Smooth muscle cell (in vitro differentiated cells): ENCODE results near the gene CREB3L2. TPM values are rescaled to one million over a fixed set of nuclear protein-coding genes. Genes with fewer than 3 reads are reported as not detected.

ENCODE experiments used
- DNase-seq: peaks from one replicate; lab custom pipeline; 2025; ENCODE audit not compliant: unreplicated experiment; lab: John Stamatoyannopoulos, UW
- H2AFZ ChIP-seq: fragments of 200-600 bp; sonication (generic); 2 replicates; pipeline ENCODE4 v1.6.0; 2016; ENCODE audit warnings: antibody characterized with exemption, low read depth, mild to moderate bottlenecking
- H3F3A ChIP-seq: fragments of 200-600 bp; sonication (generic); 2 replicates; pipeline ENCODE4 v1.6.0; 2017; ENCODE audit warnings: antibody characterized with exemption, low read depth
- H3K27ac ChIP-seq: fragments of 200-600 bp; sonication (generic); 2 replicates; pipeline ENCODE4 v1.5.1; 2016; ENCODE audit warnings: low read depth, mild to moderate bottlenecking
- H3K27me3 ChIP-seq: fragments of 200-600 bp; sonication (generic); 2 replicates; pipeline ENCODE4 v1.6.1; 2016; ENCODE audit warnings: low read depth, mild to moderate bottlenecking
- H3K36me3 ChIP-seq: fragments of 200-600 bp; sonication (generic); 2 replicates; pipeline ENCODE4 v1.5.1; 2016; ENCODE audit warnings: low read depth
- H3K4me1 ChIP-seq: fragments of 200-600 bp; sonication (generic); 2 replicates; pipeline ENCODE4 v1.5.1; 2016; ENCODE audit warnings: low read depth
- H3K4me2 ChIP-seq: fragments of 200-600 bp; sonication (generic); 2 replicates; pipeline ENCODE4 v1.6.0; 2016; ENCODE audit warnings: mild to moderate bottlenecking
- H3K4me3 ChIP-seq: fragments of 200-600 bp; sonication (generic); 2 replicates; pipeline ENCODE4 v1.5.1; 2016; ENCODE audit warnings: mild to moderate bottlenecking
- H3K79me2 ChIP-seq: fragments of 200-600 bp; sonication (generic); 2 replicates; pipeline ENCODE4 v1.6.0; 2016; ENCODE audit warnings: low read depth, mild to moderate bottlenecking
- H3K9ac ChIP-seq: fragments of 200-600 bp; sonication (generic); 2 replicates; pipeline ENCODE4 v1.6.0; 2016; ENCODE audit warnings: low read depth
- H3K9me3 ChIP-seq: fragments of 200-600 bp; sonication (generic); replicated peaks from 2 replicates; pipeline ENCODE4 v1.5.1; 2016; ENCODE audit warnings: low read depth
- H4K20me1 ChIP-seq: fragments of 200-600 bp; sonication (generic); 2 replicates; pipeline ENCODE4 v1.6.0; 2016; ENCODE audit warnings: low read depth
- CTCF ChIP-seq: fragments of 200-600 bp; sonication (generic); IDR thresholded peaks from 2 replicates; pipeline ENCODE4 v1.5.1; 2017; ENCODE audit warnings: borderline replicate concordance, mild to moderate bottlenecking, antibody characterized with exemption; ENCODE audit not compliant: insufficient read depth, poor library complexity, severe bottlenecking
- WGBS: methylation state at CpG from one replicate; pipeline ENCODE4 v1.1.7; 2016; ENCODE audit warnings: low lambda C conversion rate; 5-methylcytosine and 5-hydroxymethylcytosine counted together
- polyA plus RNA-seq: library from polyadenylated mRNA; unstranded; fragments of >200 nt; fragmentation: Nextera tagmentation; extraction: Ambion mirVana; gene quantifications from 2 replicates; pipeline ENCODE4 v1.2.1, GENCODE V29; 2016
- total RNA-seq: library from RNA; depleted of rRNA; stranded (reverse); fragments of >200 nt; gene quantifications from 2 replicates; pipeline ENCODE4 v1.2.3, GENCODE V29; 2014

Gene CREB3L2
- total and polyA plus RNA-seq, 2 experiments from 2014 or later, result 27.4 to 69.1 TPM

- Histone ChIP-seq H3K9ac (no peak overlapping the region), H2AFZ (no peak overlapping the region), H3K36me3 (no peaks in the 10 kb centered on the region), H3K4me1 (peaks cover 22% of the 10 kb centered on the region), H3K79me2 (peaks cover 83% of the 10 kb centered on the region), H3K4me2 (peak overlapping the region; percentile 35), H3F3A (no peaks in the 10 kb centered on the region), H3K27me3 (no peaks in the 10 kb centered on the region), H3K27ac (peak overlapping the region; percentile 74), H3K4me3 (no peak overlapping the region), H4K20me1 (peaks cover 93% of the 10 kb centered on the region), H3K9me3 (no peaks in the 10 kb centered on the region)
- no peak for DNase-seq
- WGBS, result 42% methylated on average over 5 of the region's 5 CpGs
- no peak for TF ChIP-seq CTCF
Measured at GRCh38 chr7:137932881-137933269, 69.0 kb downstream of the CREB3L2 start.

GRCh38 chr7:137931823-137932222, 70.1 kb downstream of the CREB3L2 start:
- DNase-seq, result no peak
- Histone ChIP-seq H3F3A (no peaks in the 10 kb centered on the region), H3K4me3 (no peak overlapping the region), H2AFZ (no peak overlapping the region), H4K20me1 (peaks cover 90% of the 10 kb centered on the region), H3K4me2 (no peak overlapping the region), H3K9ac (no peak overlapping the region), H3K79me2 (peaks cover 76% of the 10 kb centered on the region), H3K9me3 (no peaks in the 10 kb centered on the region), H3K27me3 (no peaks in the 10 kb centered on the region), H3K36me3 (peaks cover 7% of the 10 kb centered on the region), H3K4me1 (peaks cover 15% of the 10 kb centered on the region), H3K27ac (peak overlapping the region; percentile 74)
- whole genome bisulfite sequencing, result 91% methylated on average over 2 of the region's 2 CpGs
- TF ChIP-seq CTCF, result no peak

GRCh38 chr7:137930581-137930980, 71.3 kb downstream of the CREB3L2 start:
- no peak overlapping the region for H3K9ac ChIP-seq
- peaks cover 73% of the 10 kb centered on the region for H3K79me2 ChIP-seq
- 96% methylated on average over 2 of the region's 2 CpGs for WGBS
- peaks cover 14% of the 10 kb centered on the region for H3K36me3 ChIP-seq
- H2AFZ ChIP-seq, result no peak overlapping the region
- no peak overlapping the region for H3K4me3 ChIP-seq
- H4K20me1 ChIP-seq, result peaks cover 80% of the 10 kb centered on the region
- H3K9me3 ChIP-seq, result no peaks in the 10 kb centered on the region
- H3K27ac ChIP-seq, result peak overlapping the region; percentile 51
- no peak for TF ChIP-seq CTCF
- no peak for DNase-seq
- no peak overlapping the region for H3K4me2 ChIP-seq
- no peaks in the 10 kb centered on the region for H3F3A ChIP-seq
- H3K27me3 ChIP-seq, result no peaks in the 10 kb centered on the region
- H3K4me1 ChIP-seq, result peaks cover 3% of the 10 kb centered on the region

GRCh38 chr7:137928626-137929025, 73.3 kb downstream of the CREB3L2 start:
- no peak overlapping the region for H3K9ac ChIP-seq
- peaks cover 70% of the 10 kb centered on the region for H3K79me2 ChIP-seq
- H3K4me2 ChIP-seq, result no peak overlapping the region
- no peaks in the 10 kb centered on the region for H3F3A ChIP-seq
- H3K27ac ChIP-seq, result no peak overlapping the region
- TF ChIP-seq CTCF, result no peak
- no peak overlapping the region for H2AFZ ChIP-seq
- no peaks in the 10 kb centered on the region for H3K27me3 ChIP-seq
- no peak for DNase-seq
- peaks cover 14% of the 10 kb centered on the region for H3K36me3 ChIP-seq
- no peaks in the 10 kb centered on the region for H3K4me1 ChIP-seq
- 92% methylated on average over 5 of the region's 5 CpGs for WGBS
- H4K20me1 ChIP-seq, result peaks cover 80% of the 10 kb centered on the region
- no peaks in the 10 kb centered on the region for H3K9me3 ChIP-seq
- H3K4me3 ChIP-seq, result no peak overlapping the region
